PC-9 (cell line): ENCODE data around the gene CDS2. TPM values are rescaled to one million over a fixed set of nuclear protein-coding genes. Genes with fewer than 3 reads are reported as not detected.

Source experiments
- BruUV-seq: library from RNA; stranded (reverse); fragments of 400-500 nt; replicated peaks from 2 replicates; lab custom pipeline; 2021; lab: Mats Ljungman, UMichigan
- CTCF ChIA-PET: fragments of 300-600 bp; sonication (Branson Sonifier 250); formaldehyde crosslinking; loops from one replicate; lab custom pipeline; 2022; ENCODE audit warnings: antibody characterized with exemption; lab: Charles Lee
- POLR2A ChIA-PET: fragments of 300-600 bp; sonication (Branson Sonifier 250); formaldehyde crosslinking; loops from one replicate; lab custom pipeline; 2022; ENCODE audit warnings: antibody characterized with exemption; ENCODE audit not compliant: unreplicated experiment; lab: Charles Lee
- DNase-seq, 2 experiments: peaks; one replicate each; pipeline versions ENCODE4 v3.0.0 to v3.0.0-alpha.2; 2015 to 2022; ENCODE audit warnings: mixed read lengths in 1 of 2
- H2AFZ ChIP-seq: fragments of 200-600 bp; sonication (generic); 2 replicates; pipeline ENCODE4 v1.8.1; 2017; ENCODE audit warnings: antibody characterized with exemption
- H3F3A ChIP-seq: fragments of 200-600 bp; sonication (generic); 2 replicates; pipeline ENCODE4 v1.8.1; 2017; ENCODE audit warnings: antibody characterized with exemption, mild to moderate bottlenecking, low read depth; ENCODE audit not compliant: insufficient read depth
- H3K27ac ChIP-seq: fragments of 200-600 bp; sonication (generic); 2 replicates; pipeline ENCODE4 v1.6.1; 2016; ENCODE audit warnings: mixed run types
- H3K27me3 ChIP-seq: fragments of 200-600 bp; sonication (generic); 2 replicates; pipeline ENCODE4 v1.6.1; 2016; ENCODE audit warnings: low read depth, mixed run types; ENCODE audit not compliant: insufficient read depth
- H3K36me3 ChIP-seq: fragments of 200-600 bp; sonication (generic); 2 replicates; pipeline ENCODE4 v1.6.1; 2016; ENCODE audit warnings: low read depth, mixed run types
- H3K4me1 ChIP-seq: fragments of 200-600 bp; sonication (generic); replicated peaks from 2 replicates; pipeline ENCODE4 v1.6.1; 2016; ENCODE audit warnings: mixed run types; ENCODE audit not compliant: insufficient read depth
- H3K4me2 ChIP-seq: fragments of 200-600 bp; sonication (generic); 2 replicates; pipeline ENCODE4 v1.6.1; 2017; ENCODE audit warnings: mixed run types
- H3K4me3 ChIP-seq: fragments of 200-600 bp; sonication (generic); 2 replicates; pipeline ENCODE4 v1.6.1; 2016; ENCODE audit warnings: mixed run types
- H3K79me2 ChIP-seq: fragments of 200-600 bp; sonication (generic); 2 replicates; pipeline ENCODE4 v1.6.1; 2017; ENCODE audit warnings: low read depth, mixed run types
- H3K9me2 ChIP-seq: fragments of 200-600 bp; sonication (generic); 2 replicates; pipeline ENCODE4 v1.8.1; 2017; ENCODE audit warnings: mild to moderate bottlenecking; ENCODE audit not compliant: insufficient read depth
- H3K9me3 ChIP-seq: fragments of 200-600 bp; sonication (generic); 2 replicates; pipeline ENCODE4 v1.8.1; 2016; ENCODE audit warnings: low read depth; ENCODE audit not compliant: insufficient read depth
- H4K20me1 ChIP-seq: fragments of 200-600 bp; sonication (generic); 2 replicates; pipeline ENCODE4 v1.8.1; 2017; ENCODE audit not compliant: insufficient read depth
- CTCF ChIP-seq: fragments of 200-600 bp; sonication (generic); conservative IDR thresholded peaks from 2 replicates; pipeline ENCODE4 v1.6.1; 2017; ENCODE audit warnings: mixed run types, antibody characterized with exemption, mild to moderate bottlenecking, moderate library complexity
- EZH2 ChIP-seq: fragments of 200-600 bp; sonication (generic); IDR thresholded peaks from 2 replicates; pipeline ENCODE4 v1.8.0; 2017; ENCODE audit warnings: antibody characterized with exemption, low read depth
- intact Hi-C: fragments of 100-400 bp; cut with micrococcal nuclease; formaldehyde crosslinking; loops from one replicate; pipeline ENCODE4 v1.10.0; 2022; ENCODE audit not compliant: unreplicated experiment
- total RNA-seq: library from RNA; stranded (reverse); gene quantifications from 2 replicates; pipeline ENCODE4 v1.2.3, GENCODE V29; 2021

Gene CDS2
- total RNA-seq, 1 experiment from 2014 or later: 42.8 TPM

DNA sequence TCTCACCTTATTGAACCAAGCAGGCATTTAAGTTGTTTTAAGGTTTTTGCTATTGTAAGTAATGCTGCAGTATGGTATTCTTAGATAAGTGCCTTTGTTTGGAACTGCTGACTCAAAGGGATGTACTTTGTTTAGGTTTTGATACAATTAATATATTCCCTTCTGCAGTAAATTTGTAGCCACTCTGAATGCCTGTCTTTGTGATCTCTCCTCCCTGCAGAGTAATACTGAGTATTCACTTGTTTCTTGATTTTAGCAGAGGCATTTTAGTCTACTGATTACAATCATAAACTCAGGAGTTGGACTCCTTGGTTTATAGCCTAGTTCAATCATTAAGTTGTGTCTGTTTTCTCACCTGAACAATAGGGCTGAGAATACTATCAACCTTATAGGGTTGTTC is 13.4 kb downstream of the CDS2 start:
- ChIA-PET POLR2A (no interaction called here), CTCF (interaction anchor here (1.4 kb wide), 1 partner anchor 14 kb away, joined by 4 read pairs; the partner anchor contains the start of gene CDS2)
- no peaks in the 10 kb centered on the region for H3K9me2 ChIP-seq
- DNase-seq: no peak
- H3K9me3 ChIP-seq: no peaks in the 10 kb centered on the region
- BruUV-seq: no TSS peak
- intact Hi-C loops: no loop called here
- H3F3A ChIP-seq: no peaks in the 10 kb centered on the region
- TF ChIP-seq EZH2 (no peak), CTCF (no peak)
- H3K4me2 ChIP-seq: no peak overlapping the region
- H3K36me3 ChIP-seq: no peaks in the 10 kb centered on the region
- no peaks in the 10 kb centered on the region for H3K4me1 ChIP-seq
- peaks cover 66% of the 10 kb centered on the region for H3K79me2 ChIP-seq
- no peak overlapping the region for H2AFZ ChIP-seq
- no peak overlapping the region for H3K27ac ChIP-seq
- no peaks in the 10 kb centered on the region for H4K20me1 ChIP-seq
- H3K27me3 ChIP-seq: no peaks in the 10 kb centered on the region
- no peak overlapping the region for H3K4me3 ChIP-seq

DNA sequence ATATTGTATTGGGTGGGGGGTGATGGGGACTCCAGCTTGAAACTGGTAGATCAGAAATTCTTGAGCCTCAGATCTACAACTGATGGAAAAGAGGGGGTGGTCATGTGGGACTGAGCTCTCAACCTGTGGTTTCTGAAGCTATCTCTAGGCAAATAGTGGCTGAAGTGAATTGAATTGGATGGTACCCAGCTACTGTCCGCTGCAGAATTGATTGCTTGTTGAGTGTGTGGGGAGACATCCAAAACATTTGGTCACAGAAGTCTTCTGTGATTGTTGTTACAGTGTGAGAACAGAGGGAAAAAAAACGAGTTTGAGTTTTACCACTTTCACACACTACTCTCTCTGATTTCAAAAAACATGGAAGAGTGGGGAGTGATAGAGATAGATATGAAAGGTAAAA is 14.8 kb downstream of the CDS2 start:
- no peak for DNase-seq
- Histone ChIP-seq H3K79me2 (peaks cover 66% of the 10 kb centered on the region), H3K9me3 (no peaks in the 10 kb centered on the region), H3K4me2 (no peak overlapping the region), H3K36me3 (no peaks in the 10 kb centered on the region), H3F3A (no peaks in the 10 kb centered on the region), H3K4me3 (no peak overlapping the region), H3K9me2 (no peaks in the 10 kb centered on the region), H3K4me1 (no peaks in the 10 kb centered on the region), H4K20me1 (no peaks in the 10 kb centered on the region), H2AFZ (no peak overlapping the region), H3K27me3 (no peaks in the 10 kb centered on the region), H3K27ac (no peak overlapping the region)
- TF ChIP-seq EZH2 (no peak), CTCF (no peak)
- intact Hi-C loops: no loop called here
- BruUV-seq: no TSS peak
- CTCF ChIA-PET: no interaction called here
- POLR2A ChIA-PET: interaction anchor here (0.7 kb wide), 1 partner anchor 14 kb away, joined by 6 read pairs; no protein-coding TSS in a partner anchor

- no peaks in the 10 kb centered on the region for H4K20me1 ChIP-seq
- no peak for DNase-seq
- ChIA-PET POLR2A (no interaction called here), CTCF (no interaction called here)
- TF ChIP-seq EZH2 (no peak), CTCF (no peak)
- no peaks in the 10 kb centered on the region for H3F3A ChIP-seq
- H3K27me3 ChIP-seq: no peaks in the 10 kb centered on the region
- no peaks in the 10 kb centered on the region for H3K36me3 ChIP-seq
- no peaks in the 10 kb centered on the region for H3K9me3 ChIP-seq
- intact Hi-C loops: no loop called here
- H3K79me2 ChIP-seq: peaks cover 69% of the 10 kb centered on the region
- no TSS peak for BruUV-seq
- no peaks in the 10 kb centered on the region; the same call in 1 of the 2 replicates for H3K4me1 ChIP-seq
- no peaks in the 10 kb centered on the region for H3K9me2 ChIP-seq
- H3K4me3 ChIP-seq: no peak overlapping the region
- H3K4me2 ChIP-seq: no peak overlapping the region
- H3K27ac ChIP-seq: no peak overlapping the region
- H2AFZ ChIP-seq: no peak overlapping the region
Observed at GRCh38 chr20:5143851-5144250, 17.0 kb downstream of the CDS2 start.
